ENCODE results near the gene SMARCA2.

Gene SMARCA2

GRCh38 chr9:2014696-2015580 lies at the start of gene SMARCA2:
Gene SMARCA2, plus strand, starts transcription at chr9:2015347. Its CDS starts 13,676 bp downstream, at chr9:2029023.
- peak; percentile 90 for DNase-seq

GRCh38 chr9:1966725-1967366 lies 48.3 kb upstream of the SMARCA2 start:
- DNase-seq: no peak

GRCh38 chr9:1969160-1969559 lies 46.0 kb upstream of the SMARCA2 start:
- DNase-seq: no peak

- no peak for DNase-seq
Observed at GRCh38 chr9:1969898-1970297, 45.2 kb upstream of the SMARCA2 start.

GRCh38 chr9:1972672-1973071 lies 42.5 kb upstream of the SMARCA2 start:
- DNase-seq: no peak

- no peak for DNase-seq
Observed at GRCh38 chr9:1977026-1977425, 38.1 kb upstream of the SMARCA2 start.

GRCh38 chr9:1978941-1979340 lies 36.2 kb upstream of the SMARCA2 start:
- DNase-seq: no peak

- no peak for DNase-seq
Observed at GRCh38 chr9:1979741-1980367, 35.3 kb upstream of the SMARCA2 start.

- DNase-seq: no peak
Observed at GRCh38 chr9:1980387-1980786, 34.8 kb upstream of the SMARCA2 start.

- no peak for DNase-seq
Observed at GRCh38 chr9:1982074-1982473, 33.1 kb upstream of the SMARCA2 start.

- no peak for DNase-seq
Observed at GRCh38 chr9:1986341-1986740, 28.8 kb upstream of the SMARCA2 start.

- DNase-seq: no peak
Observed at GRCh38 chr9:1989500-1989899, 25.6 kb upstream of the SMARCA2 start.

GRCh38 chr9:1994180-1994579 lies 21.0 kb upstream of the SMARCA2 start:
- no peak for DNase-seq

GRCh38 chr9:1995084-1995483 lies 20.1 kb upstream of the SMARCA2 start:
- DNase-seq: no peak

GRCh38 chr9:1996156-1996555 lies 19.0 kb upstream of the SMARCA2 start:
- no peak for DNase-seq

- no peak for DNase-seq
Observed at GRCh38 chr9:1997646-1998045, 17.5 kb upstream of the SMARCA2 start.

GRCh38 chr9:1998111-1998510 lies 17.0 kb upstream of the SMARCA2 start:
- DNase-seq: no peak

GRCh38 chr9:2000314-2000713 lies 14.8 kb upstream of the SMARCA2 start:
- DNase-seq: no peak

GRCh38 chr9:2008372-2008771 lies 6.8 kb upstream of the SMARCA2 start:
- DNase-seq: no peak

GRCh38 chr9:2012347-2012746 lies 2.8 kb upstream of the SMARCA2 start:
- no peak for DNase-seq

GRCh38 chr9:2013743-2014475 lies 1.2 kb upstream of the SMARCA2 start:
- DNase-seq: no peak

GRCh38 chr9:2015581-2016407 lies 647 bp downstream of the SMARCA2 start:
- no peak for DNase-seq

All from T1000 (cell line).